ENCODE measurements around the gene BAHCC1. TPM values are rescaled to one million over a fixed set of nuclear protein-coding genes. Genes with fewer than 3 reads are reported as not detected.

The BAHCC1 gene
- total and polyA plus RNA-seq, 2 of the 8 experiments (the other 6 are each of a cell fraction or from before 2014, with no cell fraction given), result 0.26 to 0.58 TPM

DNA sequence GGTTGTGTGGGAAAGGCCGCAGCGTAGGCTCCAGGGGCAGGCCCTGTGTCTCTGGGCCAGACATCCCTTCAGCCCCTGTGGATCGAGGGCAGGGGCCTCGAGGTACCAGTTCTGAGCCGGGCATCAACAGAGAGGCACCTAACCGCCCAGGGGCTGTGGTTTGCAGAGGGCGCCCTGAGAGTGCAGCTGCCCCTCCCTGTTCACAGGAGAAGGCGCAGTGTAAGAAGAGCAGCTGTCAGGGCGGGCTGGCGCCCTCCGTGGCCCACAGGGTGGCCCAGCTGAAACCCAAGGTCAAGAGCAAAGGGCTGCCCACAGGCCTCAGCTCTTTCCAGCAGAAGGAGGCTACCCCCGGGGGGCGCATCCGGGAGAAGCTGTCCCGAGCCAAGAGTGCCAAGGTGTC is 60.8 kb downstream of the BAHCC1 start:
- WGBS, 2 experiments (ENCODE audit: extremely low coverage in 1 of 2, insufficient coverage in 1 of 2, insufficient read length in 1 of 2, insufficient replicate concordance in 2 of 2, low coverage in 1 of 2, low lambda C conversion rate in 2 of 2, missing lambda C conversion rate in 1 of 2), result 87% methylated on average over 15 of the region's 15 CpGs; no CpG with 5 or more reads in 1 of the 2 experiments
- TF ChIP-seq SP1 (IDR thresholded peaks at IDR 0.05; ENCODE audit: low read depth, low read length) (no peak), RAD21 (IDR thresholded peaks at IDR 0.05 in 1 of 2, conservative IDR thresholded peaks at IDR 0.05 in 1 of 2; ENCODE audit: low read depth in 2 of 2, low read length in 2 of 2) (no peak), JUND (IDR thresholded peaks at IDR 0.05; ENCODE audit: low read length) (no peak), EZH2 (IDR thresholded peaks at IDR 0.05; ENCODE audit: low read depth, low read length, severe bottlenecking) (no peak), PHF8 (conservative IDR thresholded peaks at IDR 0.05; ENCODE audit: low read depth, low read length) (no peak), CBX5 (IDR thresholded peaks at IDR 0.05; ENCODE audit: low read depth, low read length) (no peak), RBBP5 (IDR thresholded peaks at IDR 0.05; ENCODE audit: borderline replicate concordance, low read depth, low read length) (no peak), MAFK (IDR thresholded peaks at IDR 0.05; ENCODE audit: low read depth, low read length) (no peak), POLR2AphosphoS5 (IDR thresholded peaks at IDR 0.05; ENCODE audit: low read depth, low read length) (no peak), SIRT6 (IDR thresholded peaks at IDR 0.05; ENCODE audit: low read length) (no peak), GABPA (IDR thresholded peaks at IDR 0.05; ENCODE audit: borderline replicate concordance, insufficient read depth, low read length) (no peak), SRF (IDR thresholded peaks at IDR 0.05; ENCODE audit: low read depth, low read length) (no peak)

More for the DNA sequence above, 60.8 kb downstream of the BAHCC1 start:
- Histone ChIP-seq H2BK20ac (ENCODE audit: low read length) (no peak overlapping the region; the same call in 1 of the 2 replicates), H3K79me1 (ENCODE audit: low read depth, low read length) (no peaks in the 10 kb centered on the region), H3K4me1 (replicated peaks in 1 of 4; ENCODE audit: control insufficient read depth in 3 of 4, insufficient read depth in 4 of 4, low read length in 3 of 4) (peaks cover 0 to 10% (median 6%) of the 10 kb centered on the region in 4 experiments; a peak in 6 of 7 replicates), H3K23me2 (ENCODE audit: low read depth, low read length) (no peaks in the 10 kb centered on the region), H3K36me3 (ENCODE audit: control insufficient read depth in 2 of 4, insufficient read depth in 4 of 4, low read length in 3 of 4) (no peaks in the 10 kb centered on the region), H2BK120ac (replicated peaks; ENCODE audit: low read depth, low read length) (peak overlapping the region; percentile 33), H2AK5ac (ENCODE audit: low read depth, low read length) (no peak overlapping the region), H3K14ac (ENCODE audit: insufficient read length) (no peak overlapping the region), H3K23ac (ENCODE audit: insufficient read length) (no peak overlapping the region), H3K79me2 (ENCODE audit: control insufficient read depth in 1 of 2, insufficient read depth in 2 of 2, low read length in 2 of 2) (no peaks in the 10 kb centered on the region), H2BK5ac (ENCODE audit: low read depth, low read length) (no peak overlapping the region), H3K9ac (replicated peaks in 1 of 4; ENCODE audit: extremely low read depth in 1 of 4, low read depth in 3 of 4, low read length in 3 of 4) (no peak overlapping the region), H2BK12ac (ENCODE audit: low read depth, low read length) (no peak overlapping the region), H4K20me1 (replicated peaks in 1 of 2; ENCODE audit: control insufficient read depth in 1 of 2, insufficient read depth in 2 of 2, low read length in 2 of 2) (no peaks in the 10 kb centered on the region), H3K4me3 (ENCODE audit: extremely low read depth in 1 of 4, insufficient read depth in 2 of 4, low read depth in 3 of 4, low read length in 4 of 4) (no peak overlapping the region), H4K8ac (ENCODE audit: extremely low read depth, insufficient read depth, low read length) (peak overlapping the region; percentile 86; the same call in 1 of the 2 replicates), H3K27me3 (replicated peaks in 1 of 4; ENCODE audit: control insufficient read depth in 3 of 4, extremely low read depth in 1 of 4, insufficient read depth in 3 of 4, low read length in 3 of 4) (no peaks in the 10 kb centered on the region), H3K56ac (replicated peaks; ENCODE audit: insufficient read length, low read depth, low read length) (no peak overlapping the region), H4K5ac (ENCODE audit: insufficient read length, low read depth, low read length) (no peak overlapping the region), H4K91ac (replicated peaks; ENCODE audit: insufficient read length, low read length) (peak overlapping the region; percentile 91), H3K27ac (ENCODE audit: low read depth, low read length) (no peak overlapping the region; the same call in 1 of the 2 replicates), H3K18ac (ENCODE audit: extremely low read depth, low read length) (no peak overlapping the region), H3K4me2 (ENCODE audit: insufficient read depth in 1 of 2, low read depth in 2 of 2, low read length in 2 of 2) (no peak overlapping the region), H2AFZ (ENCODE audit: low read length) (no peak overlapping the region), H3K9me3 (ENCODE audit: insufficient read depth in 2 of 2, low read depth in 1 of 2, low read length in 1 of 2) (no peaks in the 10 kb centered on the region), H3K4ac (replicated peaks; ENCODE audit: insufficient read length, low read depth, low read length) (no peak overlapping the region), H2BK15ac (ENCODE audit: low read length) (no peak overlapping the region)
- ChIA-PET CTCF (ENCODE audit: partially characterized antibody) (interaction anchor here (0.7 to 2.4 kb wide), 9 partner anchors 12 to 160 kb away, joined by 3 to 13 read pairs (median 4); partner anchors contain the start of gene BAHCC1), POLR2A (ENCODE audit: partially characterized antibody) (interaction anchor here (0.6 to 2.0 kb wide), 6 partner anchors 9 to 53 kb away, joined by 3 to 7 read pairs (median 4); no protein-coding TSS in a partner anchor)
- FAIRE-seq, result no peak
- no peak for DNase-seq (ENCODE audit: low read depth in 1 of 2, low spot score in 2 of 2)

Data from H1 (cell line).